Measurements from ENCODE around the gene PDE3B. TPM values are rescaled to one million over a fixed set of nuclear protein-coding genes. Genes with fewer than 3 reads are reported as not detected.
"Not testable (repeated sequence)": the region's sequence is repeated elsewhere in the genome, so short reads cannot be mapped to it uniquely, and the experiment has no call there.

The PDE3B gene
- total RNA-seq, result 58.8 and 62.1 TPM in 2 replicates

DNA sequence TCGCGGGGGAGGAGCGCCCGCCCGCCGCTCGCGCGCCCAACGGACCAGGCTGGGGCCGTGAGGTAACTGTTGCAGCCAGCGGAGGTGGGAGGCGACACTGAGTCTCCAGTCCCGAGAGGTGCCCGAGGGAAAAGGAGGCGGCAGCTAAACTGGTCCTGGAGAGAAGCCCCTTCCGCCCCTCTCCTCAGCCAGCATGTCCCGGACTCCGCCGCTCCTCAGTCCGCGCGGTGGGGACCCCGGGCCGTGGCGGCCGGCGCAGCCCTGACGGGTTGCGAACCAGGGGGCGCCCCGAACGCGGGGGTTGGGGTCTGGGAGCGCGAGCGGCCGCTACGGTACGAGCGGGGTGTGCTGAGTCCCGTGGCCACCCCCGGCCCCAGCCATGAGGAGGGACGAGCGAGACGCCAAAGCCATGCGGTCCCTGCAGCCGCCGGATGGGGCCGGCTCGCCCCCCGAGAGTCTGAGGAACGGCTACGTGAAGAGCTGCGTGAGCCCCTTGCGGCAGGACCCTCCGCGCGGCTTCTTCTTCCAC, at the start of gene PDE3B:
TSS of gene PDE3B (plus strand) at position 108 of the 529 bp plus-strand sequence. CDS start at position 380, 272 bp downstream.
- Mint-ChIP-seq H3K36me3 (ENCODE audit: low read depth) (peaks cover 61% of the 10 kb centered on the region), H3K27me3 (ENCODE audit: low read depth) (no peaks in the 10 kb centered on the region), H3K4me3 (ENCODE audit: low read depth) (peak within 1 kb of the TSS; percentile 93), H3K9me3 (no peaks in the 10 kb centered on the region), H3K27ac (peak within 1 kb of the TSS; percentile 87), H3K4me1 (ENCODE audit: low read depth) (peaks cover 46% of the 10 kb centered on the region)
- intact Hi-C loops (cut with micrococcal nuclease), result loop anchor here (1.0 to 10.0 kb wide), 3 partner anchors 106 to 269 kb away; no protein-coding TSS in a partner anchor
- DNase-seq (ENCODE audit: low spot score), result peak; percentile 75

DNA sequence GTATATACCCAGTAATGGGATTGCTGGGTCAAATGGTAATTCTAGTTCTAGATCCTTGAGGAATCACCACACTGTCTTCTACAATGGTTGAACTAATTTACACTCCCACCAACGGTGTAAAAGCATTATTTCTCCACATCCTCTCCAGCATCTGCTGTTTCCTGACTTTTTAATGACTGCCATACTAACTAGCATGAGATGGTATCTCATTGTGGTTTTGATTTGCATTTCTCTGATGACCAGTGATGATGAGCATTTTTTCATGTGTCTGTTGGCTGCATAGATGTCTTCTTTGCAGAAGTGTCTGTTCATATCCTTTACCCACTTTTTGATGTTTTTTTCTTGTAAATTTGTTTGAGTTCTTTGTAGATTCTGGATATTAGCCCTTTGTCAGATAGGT, 48.3 kb upstream of the PDE3B start:
- DNase-seq (ENCODE audit: low spot score); intact Hi-C loops (cut with micrococcal nuclease); H3K4me3 Mint-ChIP-seq (ENCODE audit: low read depth); H3K27ac Mint-ChIP-seq; H3K27me3 Mint-ChIP-seq (ENCODE audit: low read depth): not testable (repeated sequence)
- Mint-ChIP-seq H3K4me1 (ENCODE audit: low read depth) (peaks cover 28% of the 10 kb centered on the region), H3K36me3 (ENCODE audit: low read depth) (peaks cover 80% of the 10 kb centered on the region), H3K9me3 (peaks cover 53% of the 10 kb centered on the region)

DNA sequence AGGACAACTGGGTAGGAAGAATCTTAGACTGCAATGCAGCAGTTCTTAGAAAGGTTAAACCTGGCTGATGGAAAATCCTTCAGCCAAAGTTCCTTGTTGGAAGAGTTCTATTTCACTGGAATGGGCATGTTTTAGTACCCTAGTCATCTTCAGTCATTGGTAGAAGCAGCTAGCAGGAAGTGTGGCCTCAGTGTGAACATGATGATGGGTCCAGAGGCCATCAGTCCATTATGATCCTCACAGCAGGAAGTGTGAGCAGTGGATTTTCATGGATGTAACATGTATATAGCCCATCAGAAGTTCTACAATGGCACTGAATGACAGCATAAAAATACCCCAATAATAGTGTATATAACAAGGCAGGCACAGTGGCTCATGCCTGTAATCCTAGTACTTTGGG, 35.9 kb upstream of the PDE3B start:
- peaks cover 87% of the 10 kb centered on the region for H3K36me3 Mint-ChIP-seq (ENCODE audit: low read depth)
- peaks cover 26% of the 10 kb centered on the region for H3K9me3 Mint-ChIP-seq
- H3K27ac Mint-ChIP-seq, result no peak overlapping the region
- intact Hi-C loops (cut with micrococcal nuclease), result no loop called here
- no peak for DNase-seq (ENCODE audit: low spot score)
- no peak overlapping the region for H3K4me3 Mint-ChIP-seq (ENCODE audit: low read depth)
- H3K4me1 Mint-ChIP-seq (ENCODE audit: low read depth), result peaks cover 10% of the 10 kb centered on the region
- no peaks in the 10 kb centered on the region for H3K27me3 Mint-ChIP-seq (ENCODE audit: low read depth)

DNA sequence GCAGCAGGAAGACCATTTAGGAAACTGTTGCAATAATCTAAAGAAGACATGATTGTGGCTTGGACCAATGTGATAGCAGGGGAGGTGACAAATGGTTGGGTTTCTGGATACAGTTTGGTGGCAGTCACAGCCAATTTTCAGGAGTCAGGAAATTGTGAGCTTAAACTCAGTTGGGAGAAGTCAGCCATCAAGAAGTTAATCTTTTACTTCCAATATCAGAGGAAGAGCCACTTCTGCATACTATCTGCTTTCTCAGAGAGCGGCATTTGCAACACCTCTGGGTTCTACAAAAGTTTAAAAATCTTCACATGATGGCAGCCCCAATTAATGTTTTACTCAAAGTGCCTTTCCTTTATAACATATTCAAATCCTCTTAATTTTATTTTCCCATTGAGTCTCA, 33.7 kb upstream of the PDE3B start:
- peaks cover 20% of the 10 kb centered on the region for H3K4me1 Mint-ChIP-seq (ENCODE audit: low read depth)
- no peak for DNase-seq (ENCODE audit: low spot score)
- intact Hi-C loops (cut with micrococcal nuclease), result loop anchor here (5.0 kb wide), 1 partner anchor 33 kb away; no protein-coding TSS in a partner anchor
- no peak overlapping the region for H3K27ac Mint-ChIP-seq
- H3K9me3 Mint-ChIP-seq, result peaks cover 22% of the 10 kb centered on the region
- no peak overlapping the region for H3K4me3 Mint-ChIP-seq (ENCODE audit: low read depth)
- H3K27me3 Mint-ChIP-seq (ENCODE audit: low read depth), result no peaks in the 10 kb centered on the region
- peaks cover 70% of the 10 kb centered on the region for H3K36me3 Mint-ChIP-seq (ENCODE audit: low read depth)

DNA sequence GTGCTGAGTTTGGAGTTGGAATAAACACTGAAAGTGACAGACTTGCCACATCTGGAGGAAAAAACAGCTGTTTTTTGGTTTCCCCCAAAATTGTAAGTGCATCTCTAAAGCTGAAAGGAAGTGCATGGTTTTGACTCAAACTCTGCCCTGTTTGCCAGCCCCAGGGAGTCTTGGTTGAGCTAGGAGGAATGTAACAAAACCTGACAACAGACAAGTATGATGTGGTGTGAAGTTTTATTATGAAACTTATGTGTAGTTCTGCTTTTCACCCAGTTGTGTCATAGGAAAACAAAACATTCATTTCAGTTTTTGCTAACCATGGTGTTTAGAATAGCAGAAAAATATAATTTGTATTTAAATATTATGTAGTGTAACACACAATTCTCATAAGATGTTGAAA, 31.7 kb upstream of the PDE3B start:
- Mint-ChIP-seq H3K4me1 (ENCODE audit: low read depth) (peaks cover 24% of the 10 kb centered on the region), H3K9me3 (peaks cover 6% of the 10 kb centered on the region), H3K4me3 (ENCODE audit: low read depth) (no peak overlapping the region), H3K36me3 (ENCODE audit: low read depth) (peaks cover 66% of the 10 kb centered on the region), H3K27ac (peak overlapping the region; percentile 54), H3K27me3 (ENCODE audit: low read depth) (no peaks in the 10 kb centered on the region)
- DNase-seq (ENCODE audit: low spot score), result no peak
- intact Hi-C loops (cut with micrococcal nuclease), result loop anchor here (5.0 kb wide), 1 partner anchor 35 kb away; no protein-coding TSS in a partner anchor

DNA sequence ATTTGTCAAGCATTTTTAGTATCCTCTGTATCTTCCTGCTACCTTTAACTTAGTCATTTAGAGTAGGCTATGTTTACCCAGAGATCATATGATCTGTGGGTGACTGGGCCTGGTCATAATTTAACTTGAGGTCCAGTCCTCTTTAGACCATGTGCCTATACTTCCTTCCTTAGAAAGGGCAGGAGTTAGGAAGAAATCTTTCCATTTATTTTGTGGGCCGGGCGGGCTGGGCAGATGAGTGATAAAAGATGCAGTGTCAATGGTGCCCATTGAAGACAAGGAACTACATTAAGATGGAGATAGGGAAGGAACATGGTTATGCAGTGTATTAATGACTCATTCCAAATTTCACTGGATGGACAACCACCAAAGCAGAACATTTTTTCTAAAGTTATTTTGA, 30.9 kb upstream of the PDE3B start:
- peaks cover 26% of the 10 kb centered on the region for H3K4me1 Mint-ChIP-seq (ENCODE audit: low read depth)
- peaks cover 64% of the 10 kb centered on the region for H3K36me3 Mint-ChIP-seq (ENCODE audit: low read depth)
- H3K27me3 Mint-ChIP-seq (ENCODE audit: low read depth), result no peaks in the 10 kb centered on the region
- no peak for DNase-seq (ENCODE audit: low spot score)
- H3K4me3 Mint-ChIP-seq (ENCODE audit: low read depth), result no peak overlapping the region
- H3K27ac Mint-ChIP-seq, result no peak overlapping the region
- intact Hi-C loops (cut with micrococcal nuclease), result loop anchor here (5.0 kb wide), 1 partner anchor 35 kb away; no protein-coding TSS in a partner anchor
- H3K9me3 Mint-ChIP-seq, result peaks cover 1% of the 10 kb centered on the region

DNA sequence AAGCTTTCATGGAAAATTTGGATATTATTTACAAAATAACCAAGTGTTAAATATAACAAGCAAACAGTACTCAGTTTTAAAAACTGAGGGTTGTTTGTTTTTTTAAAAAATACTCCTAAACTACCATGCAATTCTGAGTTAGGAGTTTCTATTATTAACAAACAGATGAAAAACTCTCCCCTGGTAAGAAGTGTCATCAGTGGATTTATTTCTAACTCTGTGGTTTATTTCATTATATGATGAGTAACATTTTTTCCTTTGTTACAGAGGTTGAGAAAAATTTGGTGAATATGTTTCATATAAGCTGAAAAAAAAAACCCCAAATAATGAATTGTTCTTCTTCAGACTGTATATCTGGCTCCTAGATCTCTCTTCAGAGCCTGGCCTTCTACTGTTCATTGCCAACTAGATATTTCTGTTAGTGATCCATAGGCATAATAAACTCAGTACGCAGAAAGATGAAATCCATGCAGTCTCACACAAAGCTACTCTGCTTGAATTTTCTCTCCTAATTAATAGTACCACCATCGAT, 29.4 kb upstream of the PDE3B start:
- peaks cover 29% of the 10 kb centered on the region for H3K4me1 Mint-ChIP-seq (ENCODE audit: low read depth)
- no peaks in the 10 kb centered on the region for H3K9me3 Mint-ChIP-seq
- no peaks in the 10 kb centered on the region for H3K27me3 Mint-ChIP-seq (ENCODE audit: low read depth)
- H3K36me3 Mint-ChIP-seq (ENCODE audit: low read depth), result peaks cover 59% of the 10 kb centered on the region
- DNase-seq (ENCODE audit: low spot score), result no peak
- intact Hi-C loops (cut with micrococcal nuclease), result loop anchor here (5.0 kb wide), 1 partner anchor 37 kb away; no protein-coding TSS in a partner anchor
- H3K27ac Mint-ChIP-seq, result no peak overlapping the region
- no peak overlapping the region for H3K4me3 Mint-ChIP-seq (ENCODE audit: low read depth)

DNA sequence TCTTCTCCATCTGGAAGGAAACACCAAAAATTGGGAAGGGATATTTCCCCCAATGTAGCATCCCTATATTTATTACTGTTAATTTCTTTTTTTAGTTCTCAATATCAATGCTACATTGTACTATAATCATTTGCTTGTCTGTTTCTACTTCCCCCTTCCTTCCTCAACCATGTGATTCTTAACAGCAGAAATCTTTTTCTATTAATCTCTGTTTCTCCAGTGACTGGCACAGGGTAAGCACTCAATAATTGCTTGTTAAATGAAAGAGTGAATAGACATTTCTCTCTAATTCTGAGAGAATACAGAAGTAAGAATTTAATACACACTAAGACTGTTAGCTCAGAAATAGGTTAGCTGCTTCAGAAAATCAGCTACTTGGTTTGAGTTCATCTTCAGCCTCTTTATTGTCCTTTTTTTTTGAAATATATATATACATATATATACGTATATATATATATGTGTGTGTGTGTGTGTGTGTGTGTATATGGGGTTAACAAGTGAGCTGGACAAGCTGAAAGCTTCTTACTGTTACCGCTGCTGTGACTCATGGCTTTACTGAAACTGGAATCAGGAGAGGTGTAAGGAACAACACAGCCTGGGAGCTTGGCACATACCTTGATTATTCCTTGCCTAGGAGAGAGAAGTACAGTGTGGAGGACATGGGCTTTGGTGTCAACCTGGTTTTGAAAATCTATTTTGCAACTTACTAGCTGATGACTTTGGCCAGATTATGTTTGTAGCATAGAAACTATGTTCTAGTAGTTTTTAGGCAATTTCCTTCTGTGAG, 26.2 kb upstream of the PDE3B start:
- Mint-ChIP-seq H3K4me1 (ENCODE audit: low read depth) (peaks cover 29% of the 10 kb centered on the region), H3K27me3 (ENCODE audit: low read depth) (no peaks in the 10 kb centered on the region), H3K27ac (no peak overlapping the region), H3K36me3 (ENCODE audit: low read depth) (peaks cover 40% of the 10 kb centered on the region), H3K9me3 (no peaks in the 10 kb centered on the region), H3K4me3 (ENCODE audit: low read depth) (no peak overlapping the region)
- no peak for DNase-seq (ENCODE audit: low spot score)
- intact Hi-C loops (cut with micrococcal nuclease), result no loop called here

DNA sequence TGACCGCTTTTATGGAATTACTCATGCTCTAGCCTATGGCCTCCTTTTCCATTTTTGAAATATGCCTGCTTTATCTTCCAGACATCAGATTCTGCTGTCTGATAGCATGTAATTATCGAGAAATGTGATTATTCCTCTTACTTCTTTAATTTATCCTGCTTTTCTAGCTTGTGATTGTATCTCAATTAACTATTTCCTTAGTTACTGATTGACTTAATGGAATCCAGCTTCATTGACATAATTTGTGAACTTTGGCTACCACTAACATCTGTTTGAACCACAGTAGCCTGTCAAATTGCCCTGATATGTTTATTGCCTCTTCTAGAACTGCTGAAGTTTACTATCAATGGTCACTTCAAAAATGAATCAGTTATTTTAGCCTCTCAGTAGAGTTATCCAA, 25.5 kb upstream of the PDE3B start:
- intact Hi-C loops (cut with micrococcal nuclease), result no loop called here
- Mint-ChIP-seq H3K27me3 (ENCODE audit: low read depth) (no peaks in the 10 kb centered on the region), H3K4me1 (ENCODE audit: low read depth) (peaks cover 31% of the 10 kb centered on the region), H3K9me3 (no peaks in the 10 kb centered on the region), H3K4me3 (ENCODE audit: low read depth) (no peak overlapping the region), H3K36me3 (ENCODE audit: low read depth) (peaks cover 44% of the 10 kb centered on the region), H3K27ac (no peak overlapping the region)
- DNase-seq (ENCODE audit: low spot score), result no peak

DNA sequence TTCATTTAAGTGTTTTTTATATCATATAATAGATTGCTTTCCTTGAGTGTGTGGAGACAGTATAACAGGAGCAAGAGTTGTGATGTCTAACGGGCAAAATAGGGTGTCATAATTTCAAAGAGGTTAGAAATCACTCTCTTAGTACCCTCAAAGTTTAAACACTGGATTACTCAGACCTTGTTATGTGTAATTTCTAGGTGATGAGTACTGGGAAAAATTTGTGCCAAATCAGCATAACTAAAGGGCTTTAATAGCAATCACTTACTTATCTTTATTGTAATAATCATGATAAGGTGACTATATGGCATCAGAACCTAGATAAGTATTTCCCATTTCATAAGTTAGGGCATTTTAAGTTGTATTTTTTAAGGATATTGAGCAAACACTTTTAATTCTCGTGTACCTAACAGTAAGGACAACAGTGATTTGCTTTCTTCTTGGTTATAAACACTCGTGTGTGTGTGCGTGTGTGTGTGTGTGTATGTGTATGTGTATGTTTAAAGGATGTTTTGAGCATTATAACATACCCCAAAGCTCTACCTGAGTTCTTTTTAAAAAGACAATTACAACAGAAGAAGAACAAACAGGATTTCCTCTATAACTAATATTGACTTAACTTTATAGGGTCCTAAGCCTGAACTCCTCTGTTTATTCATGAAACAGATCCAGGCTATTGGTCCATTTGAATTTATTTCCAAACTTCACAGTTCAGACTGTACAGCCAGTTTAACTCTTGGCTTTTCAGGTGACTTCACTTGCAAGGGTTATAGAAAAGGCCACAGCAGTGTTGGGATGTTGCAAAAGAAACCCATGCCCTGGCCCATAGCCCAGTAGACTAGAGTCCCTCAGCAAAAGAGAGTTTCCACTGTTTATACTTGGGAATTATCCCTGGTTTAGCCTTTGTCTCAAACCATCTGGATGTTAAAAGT, 23.7 kb upstream of the PDE3B start:
- intact Hi-C loops (cut with micrococcal nuclease), result no loop called here
- H3K36me3 Mint-ChIP-seq (ENCODE audit: low read depth), result peaks cover 58% of the 10 kb centered on the region

DNA sequence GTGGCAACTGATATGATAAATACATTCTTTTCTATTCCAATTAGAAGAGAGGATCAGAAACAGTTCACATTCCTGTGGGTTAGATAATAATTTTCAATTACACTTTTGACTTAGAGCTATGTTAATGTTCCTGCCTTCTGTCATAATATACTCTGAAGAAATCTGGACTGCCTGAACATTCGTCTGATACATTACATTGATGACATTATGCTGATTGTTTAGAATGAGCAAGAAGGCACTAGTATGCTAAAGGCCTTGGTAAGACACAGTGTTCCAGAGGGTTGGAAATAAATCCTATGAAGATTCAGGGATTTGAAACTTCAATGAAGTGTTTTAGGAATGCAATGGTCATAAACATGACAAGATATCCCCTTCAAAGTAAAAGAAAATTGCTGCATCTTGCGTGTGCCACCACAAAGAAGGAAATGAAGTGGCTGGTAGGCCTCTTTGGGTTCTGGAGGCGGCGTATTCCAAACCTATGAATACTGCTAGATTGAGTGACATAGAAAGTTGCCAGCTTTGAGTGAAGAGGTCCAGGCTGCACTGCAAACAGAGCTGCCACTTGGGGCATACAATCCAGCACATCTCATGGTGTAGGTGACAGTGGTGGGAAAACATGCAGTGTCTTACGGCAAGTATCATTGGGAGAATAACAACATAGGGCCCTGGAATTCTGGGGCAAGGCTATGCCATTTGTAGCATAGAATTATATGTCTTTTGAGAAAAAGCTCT, 21.2 kb upstream of the PDE3B start:
- no peak for DNase-seq (ENCODE audit: low spot score)
- Mint-ChIP-seq H3K36me3 (ENCODE audit: low read depth) (peaks cover 60% of the 10 kb centered on the region), H3K4me1 (ENCODE audit: low read depth) (peaks cover 39% of the 10 kb centered on the region), H3K27me3 (ENCODE audit: low read depth) (no peaks in the 10 kb centered on the region), H3K9me3 (no peaks in the 10 kb centered on the region), H3K4me3 (ENCODE audit: low read depth) (no peak overlapping the region), H3K27ac (no peak overlapping the region)
- intact Hi-C loops (cut with micrococcal nuclease), result no loop called here

More for the DNA sequence above, 23.7 kb upstream of the PDE3B start:
- H3K27ac Mint-ChIP-seq, result no peak overlapping the region
- H3K4me1 Mint-ChIP-seq (ENCODE audit: low read depth), result peaks cover 26% of the 10 kb centered on the region
- H3K9me3 Mint-ChIP-seq, result no peaks in the 10 kb centered on the region
- H3K4me3 Mint-ChIP-seq (ENCODE audit: low read depth), result no peak overlapping the region
- no peaks in the 10 kb centered on the region for H3K27me3 Mint-ChIP-seq (ENCODE audit: low read depth)
- no peak for DNase-seq (ENCODE audit: low spot score)

DNA sequence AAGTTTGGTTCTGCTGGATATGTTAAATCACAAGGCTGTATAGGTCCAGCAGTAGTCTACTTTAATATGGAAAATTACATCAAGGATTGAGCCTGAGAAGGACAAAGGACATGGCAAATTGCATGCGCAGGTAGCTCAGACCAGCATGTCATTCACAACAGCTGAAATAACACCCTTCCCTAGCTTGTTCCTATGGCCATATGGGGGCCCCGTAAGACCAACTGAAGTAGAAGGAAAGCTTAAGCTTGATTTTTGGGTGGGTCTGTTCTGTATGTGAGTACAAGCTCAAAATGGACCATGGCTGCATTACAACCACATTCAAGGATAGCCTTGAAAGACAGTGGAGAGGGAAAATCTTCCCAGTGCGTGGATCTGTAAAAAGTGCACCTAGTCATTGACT, 20.6 kb upstream of the PDE3B start:
- peaks cover 39% of the 10 kb centered on the region for H3K4me1 Mint-ChIP-seq (ENCODE audit: low read depth)
- no peak overlapping the region for H3K27ac Mint-ChIP-seq
- H3K36me3 Mint-ChIP-seq (ENCODE audit: low read depth), result peaks cover 61% of the 10 kb centered on the region
- no peak overlapping the region for H3K4me3 Mint-ChIP-seq (ENCODE audit: low read depth)
- H3K9me3 Mint-ChIP-seq, result no peaks in the 10 kb centered on the region
- H3K27me3 Mint-ChIP-seq (ENCODE audit: low read depth), result no peaks in the 10 kb centered on the region
- no peak for DNase-seq (ENCODE audit: low spot score)
- intact Hi-C loops (cut with micrococcal nuclease), result no loop called here

Data from activated T-helper 2 cell treated with anti-CD3 and anti-CD28 coated beads, Interferon-gamma antibody, Interleukin-2, Interleukin-4, amounts not matched to agents 10 μg/mL and 5 μg/mL and 100 μg/mL, durations not matched to agents 14 hours and 24 hours and 36 hours (primary cell).